GM21447 (cell line): ENCODE measurements around the gene RPL36AL.
"Not testable (repeated sequence)": the region's sequence is repeated elsewhere in the genome, so short reads cannot be mapped to it uniquely, and the experiment has no call there.

Experiments used
- ATAC-seq: cut with Tn5 transposase; IDR thresholded peaks from one replicate; pipeline ENCODE4 v1.9.1; 2021; ENCODE audit not compliant: unreplicated experiment

Gene RPL36AL

DNA sequence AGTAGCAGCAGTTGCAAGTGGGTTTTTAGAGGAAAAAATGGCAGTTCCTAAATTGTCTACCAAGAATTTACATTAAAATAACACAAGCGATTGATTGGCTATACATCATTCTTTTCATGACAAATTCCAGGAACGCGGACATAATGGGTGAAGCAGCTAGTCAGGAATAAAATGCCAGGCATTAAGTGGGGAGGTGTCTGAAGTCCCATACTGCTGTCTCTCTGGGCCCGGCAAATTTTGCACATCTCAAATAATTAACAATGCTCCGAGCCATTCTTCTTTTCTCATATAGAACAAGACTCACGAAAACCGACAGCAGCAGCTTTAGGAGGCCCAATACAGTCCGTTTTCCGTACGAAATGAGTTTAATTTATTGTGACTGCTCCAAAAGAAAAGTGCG is 696 bp downstream of the RPL36AL start:
- no peak for ATAC-seq

DNA sequence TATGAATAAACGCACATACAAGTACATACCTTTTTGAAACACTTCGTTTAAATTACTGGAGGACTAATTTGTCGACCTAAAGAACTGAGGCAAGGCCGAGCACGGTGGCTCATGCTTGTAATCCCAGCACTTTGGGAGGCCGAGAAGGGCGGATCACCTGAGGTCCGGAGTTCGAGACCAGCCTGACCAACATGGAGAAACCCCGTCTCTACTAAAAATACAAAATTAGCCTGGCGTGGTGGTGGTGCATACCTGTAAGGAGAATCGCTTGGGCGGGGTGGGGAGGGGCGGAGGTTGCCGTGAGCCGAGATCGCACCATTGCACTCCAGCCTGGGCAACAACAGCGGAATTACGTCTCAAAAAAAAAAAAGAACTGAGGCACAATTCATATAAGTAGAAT is 1.2 kb downstream of the RPL36AL start:
- ATAC-seq: not testable (repeated sequence)

DNA sequence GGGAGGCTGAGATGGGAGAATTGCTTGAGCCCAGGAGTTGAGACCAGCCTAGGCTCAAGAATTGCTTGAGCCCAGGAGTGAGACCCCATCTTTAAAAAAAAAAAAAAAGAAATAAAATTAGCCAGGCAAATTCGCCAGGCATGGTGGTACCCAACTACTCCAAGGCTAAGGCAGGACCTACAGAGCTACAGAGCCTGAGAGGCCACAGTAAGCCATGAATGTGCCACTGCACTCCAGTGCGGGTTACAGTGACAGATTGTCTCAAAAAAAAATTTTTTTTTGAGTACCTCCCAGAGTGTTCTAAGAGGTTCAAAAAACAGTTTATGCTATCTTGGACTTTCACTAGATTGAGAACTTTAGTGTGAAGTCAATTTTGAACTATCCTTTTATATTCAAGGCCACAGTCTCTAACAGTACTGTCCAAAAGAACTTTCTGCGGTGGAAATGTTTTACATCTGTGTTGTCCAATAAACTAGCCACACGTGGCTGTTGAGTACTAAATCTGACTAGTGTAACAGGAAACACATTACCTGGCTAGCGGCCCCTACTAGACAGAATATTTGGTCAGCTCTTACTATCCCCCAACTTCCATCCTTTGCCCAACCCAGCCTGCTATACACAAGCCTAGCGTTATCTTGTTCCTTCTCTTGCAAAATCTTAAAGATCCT is 2.4 kb downstream of the RPL36AL start:
- no peak for ATAC-seq

DNA sequence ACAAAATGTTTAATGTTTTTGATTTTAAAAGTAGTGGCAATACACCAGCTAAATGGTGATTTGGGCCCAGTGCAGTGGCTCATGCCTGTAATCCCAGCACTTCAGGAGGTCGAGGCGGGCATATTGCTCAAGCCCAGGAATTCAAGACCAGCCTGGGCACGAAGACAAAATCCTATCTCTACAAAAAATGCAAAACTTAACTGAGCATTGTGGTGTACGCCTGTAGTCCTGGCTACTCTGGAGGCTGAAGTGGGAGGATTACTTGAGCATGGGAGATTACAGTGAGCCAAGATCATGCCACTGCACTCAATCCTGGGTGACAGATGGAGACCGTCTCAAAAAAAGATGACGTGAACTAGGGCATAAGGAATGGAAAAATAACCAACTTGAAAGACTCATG is 4.7 kb downstream of the RPL36AL start:
- ATAC-seq: no peak

DNA sequence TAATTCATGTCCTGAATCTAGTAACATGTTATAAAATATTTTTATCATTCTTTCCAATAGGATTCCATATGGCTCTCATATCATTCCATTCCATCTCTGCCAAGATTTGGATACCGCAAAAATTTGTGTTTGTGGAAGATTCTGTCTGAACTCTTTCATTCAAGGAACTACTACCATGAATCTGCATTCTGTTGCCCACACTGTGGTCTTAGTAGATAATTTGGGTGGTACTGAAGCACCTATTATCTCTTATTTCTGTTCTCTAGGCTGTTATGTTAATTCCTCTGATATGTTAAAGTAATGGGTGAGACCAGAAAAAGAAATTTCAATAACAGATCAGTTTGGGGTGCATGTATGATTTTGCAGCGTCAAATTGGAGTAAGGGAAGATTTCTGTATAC is 6.2 kb downstream of the RPL36AL start:
- no peak for ATAC-seq

DNA sequence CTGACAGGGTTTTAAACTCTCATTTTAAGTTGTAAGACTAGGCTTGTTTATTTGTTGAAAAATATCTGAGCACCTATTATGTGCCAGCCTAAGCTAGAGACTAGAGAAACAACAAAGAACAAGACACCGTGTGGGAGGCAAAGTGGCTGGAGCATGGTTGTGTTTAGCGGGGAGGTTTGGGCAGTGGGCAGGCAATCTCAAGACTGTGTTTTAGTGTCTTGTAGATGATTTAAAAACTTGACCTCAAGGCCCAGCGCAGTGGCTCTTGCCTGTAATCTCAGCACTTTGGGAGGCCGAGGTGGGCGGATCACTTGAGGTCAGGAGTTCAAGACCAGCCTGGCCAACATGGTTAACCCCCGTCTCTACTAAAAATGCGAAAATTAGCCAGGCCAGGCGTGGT is 7.8 kb downstream of the RPL36AL start:
- no peak for ATAC-seq

DNA sequence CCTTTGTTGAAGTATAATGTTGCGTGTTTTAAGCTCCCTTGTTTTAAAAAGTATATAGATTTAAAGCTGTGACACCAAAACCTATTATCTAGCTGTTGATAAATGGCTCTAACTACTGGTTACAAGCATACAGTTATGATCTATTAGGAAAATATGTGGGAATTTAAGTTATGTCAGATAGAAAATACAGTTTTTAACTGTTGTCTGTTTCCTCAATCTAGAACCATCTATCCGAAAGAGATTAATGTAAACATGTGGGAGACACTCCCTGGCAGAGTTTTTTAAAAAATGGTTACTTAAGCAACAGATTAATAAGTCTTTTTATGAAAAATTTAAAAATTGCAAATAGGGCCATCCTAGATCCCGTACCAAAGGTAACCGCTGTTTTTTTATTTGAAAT is 8.2 kb downstream of the RPL36AL start:
- no peak for ATAC-seq

DNA sequence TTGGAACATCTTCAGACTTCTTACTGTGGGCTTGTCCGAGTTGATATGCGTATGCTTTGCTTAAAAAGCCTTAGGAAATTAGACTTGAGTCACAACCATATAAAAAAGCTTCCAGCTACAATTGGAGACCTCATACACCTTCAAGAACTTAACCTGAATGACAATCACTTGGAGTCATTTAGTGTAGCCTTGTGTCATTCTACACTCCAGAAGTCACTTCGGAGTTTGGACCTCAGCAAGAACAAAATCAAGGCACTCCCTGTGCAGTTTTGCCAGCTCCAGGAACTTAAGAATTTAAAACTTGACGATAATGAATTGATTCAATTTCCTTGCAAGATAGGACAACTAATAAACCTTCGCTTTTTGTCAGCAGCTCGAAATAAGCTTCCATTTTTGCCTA is 12.8 kb downstream of the RPL36AL start:
- no peak for ATAC-seq

DNA sequence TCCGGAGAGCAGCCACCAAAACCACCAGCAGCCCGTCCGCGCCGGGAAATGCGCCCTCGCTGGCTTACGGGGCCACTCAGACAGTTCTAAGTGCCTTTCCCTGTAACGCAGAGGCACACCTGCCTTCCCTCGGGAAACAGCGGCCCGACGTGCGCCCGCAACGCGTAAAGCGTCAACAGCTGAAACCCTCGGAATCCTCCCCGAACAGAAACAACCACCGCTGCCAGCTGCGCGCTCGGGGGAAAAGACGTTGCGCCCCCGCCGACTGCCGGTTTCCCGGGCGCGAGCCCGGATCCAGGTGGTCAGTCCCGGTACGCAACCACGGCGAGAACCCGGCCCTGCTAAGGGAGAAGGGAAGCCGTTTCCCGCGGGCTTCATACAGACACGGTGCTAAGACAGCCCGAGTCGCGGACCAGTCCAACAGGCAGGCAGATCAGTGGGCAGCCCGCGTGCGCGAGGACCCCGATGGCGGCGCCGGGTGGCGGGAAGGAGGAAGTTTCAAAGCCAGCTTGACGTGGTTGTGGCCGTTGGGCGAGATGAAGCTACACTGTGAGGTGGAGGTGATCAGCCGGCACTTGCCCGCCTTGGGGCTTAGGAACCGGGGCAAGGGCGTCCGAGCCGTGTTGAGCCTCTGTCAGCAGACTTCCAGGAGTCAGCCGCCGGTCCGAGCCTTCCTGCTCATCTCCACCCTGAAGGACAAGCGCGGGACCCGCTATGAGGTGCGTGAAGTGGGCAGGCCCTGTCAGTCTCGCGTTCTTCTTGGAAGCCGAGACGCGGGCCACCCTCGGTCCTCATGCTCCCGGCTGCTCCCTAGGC is 21.7 kb downstream of the RPL36AL start, which contains the start of gene LRR1:
Gene LRR1 (plus strand): TSS at position 456 of the 816 bp plus-strand sequence. CDS start 81 bp downstream, at position 537.
- ATAC-seq: peak; percentile 50

DNA sequence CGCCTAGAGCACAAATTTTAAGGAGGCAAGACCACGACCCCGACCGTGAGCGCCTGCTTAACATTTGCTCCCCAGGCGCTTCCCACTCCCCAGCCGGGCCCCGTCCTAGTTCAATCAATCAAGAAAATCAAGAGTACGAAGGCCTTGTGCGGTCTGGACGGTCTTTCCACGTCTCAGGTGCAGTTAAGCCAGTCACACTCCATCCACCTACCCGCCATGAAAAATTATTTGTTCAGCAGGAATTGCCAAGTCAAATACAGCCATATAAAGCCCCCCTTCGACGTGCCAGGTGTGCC is 22.3 kb downstream of the RPL36AL start:
- ATAC-seq: peak; percentile 0

DNA sequence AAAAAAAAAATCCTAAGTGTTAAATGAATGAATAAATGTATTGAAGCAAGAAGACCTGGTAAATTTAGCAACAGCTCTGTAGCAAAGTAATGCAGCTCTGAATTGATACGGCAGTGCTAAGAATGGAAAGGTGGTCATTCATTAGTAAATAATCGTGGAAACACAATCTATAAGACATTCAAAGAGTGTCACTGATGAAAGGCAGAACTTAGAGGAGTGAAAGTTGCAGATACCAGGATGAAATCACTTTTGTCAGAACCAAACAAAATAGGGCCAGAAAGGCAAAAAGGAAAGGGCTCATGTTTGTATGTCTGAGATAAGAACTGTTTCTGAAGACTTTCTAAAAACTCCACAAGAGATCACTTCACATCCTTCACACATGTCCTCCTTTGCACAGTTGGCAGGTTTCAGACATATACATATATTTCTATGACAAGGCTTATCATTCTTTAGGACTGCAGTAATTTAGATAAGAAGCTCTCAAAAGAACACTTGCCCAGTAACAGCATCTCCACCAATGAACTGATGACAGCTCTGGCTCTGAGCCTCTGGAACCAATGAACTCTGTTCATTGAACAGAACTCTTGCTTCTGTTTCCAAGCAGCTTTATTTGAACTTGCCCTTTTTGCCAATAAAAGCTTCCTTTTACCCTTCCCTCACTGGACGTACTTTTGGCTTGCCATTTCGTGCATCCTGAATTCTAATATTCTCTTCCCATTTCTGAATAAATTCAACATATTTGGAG is 25.9 kb downstream of the RPL36AL start:
- ATAC-seq: no peak

DNA sequence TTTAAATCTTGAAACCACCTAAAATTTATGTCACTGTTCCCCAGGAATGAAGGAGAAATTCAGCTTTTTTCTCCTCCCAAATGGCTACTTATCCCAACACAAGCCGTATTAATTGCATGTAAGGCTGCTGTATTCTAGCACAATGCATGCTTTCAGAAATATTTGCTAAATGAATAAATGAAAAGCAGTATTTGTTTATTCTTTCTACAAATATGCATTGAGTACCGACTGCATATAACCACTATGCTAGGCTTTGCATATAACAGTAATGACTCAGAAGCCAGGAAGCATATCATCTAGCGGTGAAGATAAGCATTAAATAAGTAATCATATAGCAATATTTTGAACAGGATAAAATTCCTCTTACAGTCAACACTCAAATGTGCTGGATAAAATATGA is 27.4 kb downstream of the RPL36AL start:
- ATAC-seq: no peak

DNA sequence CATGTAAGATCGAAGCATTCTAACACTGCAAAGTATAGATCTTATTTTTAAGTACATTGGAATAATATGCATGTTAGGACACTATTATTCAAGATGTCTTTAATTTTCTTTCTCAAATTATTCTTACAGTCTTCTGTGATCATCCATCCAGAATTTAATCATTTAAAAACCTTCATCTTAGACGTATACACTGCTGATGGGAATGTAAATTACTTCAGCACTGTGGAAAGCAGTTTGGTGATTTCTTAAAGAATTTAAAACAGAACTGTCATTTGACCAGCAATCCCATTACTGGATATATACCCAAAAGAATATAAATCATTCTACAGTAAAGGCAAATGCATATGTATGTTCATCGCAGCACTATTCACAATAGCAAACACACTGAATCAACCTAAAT is 31.0 kb downstream of the RPL36AL start:
- ATAC-seq: no peak

DNA sequence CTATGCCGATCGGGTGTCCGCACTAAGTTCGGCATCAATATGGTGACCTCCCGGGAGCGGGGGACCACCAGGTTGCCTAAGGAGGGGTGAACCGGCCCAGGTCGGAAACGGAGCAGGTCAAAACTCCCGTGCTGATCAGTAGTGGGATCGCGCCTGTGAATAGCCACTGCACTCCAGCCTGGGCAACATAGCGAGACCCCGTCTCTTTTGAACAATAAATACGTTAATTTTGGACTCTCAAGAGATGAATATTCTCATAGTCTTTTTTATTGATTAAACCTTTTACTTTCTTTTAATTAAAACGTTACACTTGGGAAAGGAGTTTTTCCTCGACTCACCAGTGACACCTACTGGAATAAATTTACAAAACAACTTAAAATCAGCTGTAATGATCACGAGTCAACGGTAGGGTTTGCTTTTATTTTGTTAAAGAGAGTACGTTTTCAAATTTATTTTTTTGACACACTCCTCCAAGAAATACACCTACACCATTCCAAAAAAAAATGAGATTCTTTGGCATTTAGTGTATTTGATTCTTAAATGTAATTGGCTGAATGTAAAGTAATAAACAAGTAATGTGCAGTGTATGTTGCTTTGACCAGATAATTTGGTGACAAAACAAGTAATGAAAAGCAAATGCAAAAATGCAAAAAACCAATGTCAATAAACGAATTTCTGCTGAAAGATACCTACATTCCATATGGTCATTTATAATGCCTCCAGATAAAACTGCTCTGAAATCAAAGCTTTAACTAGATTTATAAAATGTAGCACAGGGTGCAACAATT is 33.6 kb downstream of the RPL36AL start:
- peak; percentile 30 for ATAC-seq

DNA sequence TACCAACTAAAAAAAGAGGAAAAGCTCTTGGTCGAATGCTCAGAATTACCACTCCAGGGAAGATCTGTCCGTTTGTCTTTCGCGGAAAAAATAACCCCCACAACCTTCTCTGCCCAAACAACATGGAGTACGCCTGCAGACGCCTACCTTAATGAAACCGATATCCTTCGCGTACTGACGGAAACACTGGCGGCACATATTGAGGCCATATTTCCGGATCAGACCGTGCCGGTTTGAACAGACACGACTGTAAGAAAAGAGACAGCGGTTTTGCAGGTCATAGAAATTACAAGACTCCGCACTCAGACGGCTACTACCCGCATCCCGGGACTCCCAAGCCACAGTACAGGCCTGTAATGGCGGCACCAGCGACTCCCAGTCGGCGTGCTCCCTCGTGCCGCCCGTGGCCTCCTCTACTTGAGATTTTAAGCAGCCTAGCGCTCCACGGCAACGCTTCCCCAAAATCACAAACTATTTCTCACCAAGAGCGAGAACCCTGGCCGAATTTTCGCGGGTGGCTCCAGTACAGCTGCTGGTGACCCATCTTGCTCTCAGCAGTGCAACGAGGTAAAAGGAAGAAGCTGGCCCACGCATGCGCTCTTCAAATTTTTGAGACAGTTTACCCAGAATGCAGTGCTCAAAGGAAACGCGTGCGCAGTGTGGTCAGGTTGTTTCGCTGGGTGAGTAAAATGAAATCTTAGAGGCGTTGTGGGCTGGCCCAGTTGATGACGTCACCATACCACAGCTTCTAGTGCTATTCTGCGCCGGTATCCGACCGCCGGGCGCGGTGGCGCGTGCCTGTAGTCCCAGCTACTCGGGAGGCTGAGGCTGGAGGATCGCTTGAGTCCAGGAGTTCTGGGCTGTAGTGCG is 34.4 kb downstream of the RPL36AL start, which contains the start of gene RPS29:
Gene RPS29 (minus strand): TSS at position 578 of the 870 bp plus-strand sequence. CDS start 34 bp downstream, at position 544.
- peak; percentile 88 for ATAC-seq

DNA sequence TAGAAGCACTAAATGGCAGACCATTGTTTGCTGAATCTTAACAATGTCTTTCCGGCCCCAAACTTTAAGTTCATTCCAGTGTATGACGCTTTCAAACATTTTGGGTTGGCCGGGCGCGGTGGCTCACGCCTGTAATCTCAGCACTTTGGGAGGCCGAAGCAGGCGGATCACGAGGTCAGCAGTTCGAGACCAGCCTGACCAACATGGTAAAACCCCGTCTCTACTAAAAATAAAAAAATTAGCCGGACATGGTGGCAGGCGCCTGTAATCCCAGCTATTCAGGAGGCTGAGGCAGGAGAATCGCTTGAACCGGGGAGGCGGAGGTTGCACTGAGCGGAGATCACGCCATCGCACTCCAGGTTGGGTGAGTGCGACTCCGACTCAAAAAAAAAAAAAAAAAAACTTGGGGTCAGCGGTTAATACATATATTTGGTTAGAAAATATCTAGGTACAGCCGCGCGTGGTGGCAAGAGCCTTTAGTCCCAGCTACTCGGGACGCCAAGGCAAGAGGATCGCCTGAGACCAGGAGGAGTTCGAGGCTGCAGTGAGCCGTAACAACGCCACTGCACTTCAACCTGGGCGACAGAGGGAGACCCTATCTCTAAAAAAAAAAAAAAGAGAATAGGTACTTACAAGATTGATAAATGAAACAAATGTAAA is 35.3 kb downstream of the RPL36AL start:
- not testable (repeated sequence) for ATAC-seq

DNA sequence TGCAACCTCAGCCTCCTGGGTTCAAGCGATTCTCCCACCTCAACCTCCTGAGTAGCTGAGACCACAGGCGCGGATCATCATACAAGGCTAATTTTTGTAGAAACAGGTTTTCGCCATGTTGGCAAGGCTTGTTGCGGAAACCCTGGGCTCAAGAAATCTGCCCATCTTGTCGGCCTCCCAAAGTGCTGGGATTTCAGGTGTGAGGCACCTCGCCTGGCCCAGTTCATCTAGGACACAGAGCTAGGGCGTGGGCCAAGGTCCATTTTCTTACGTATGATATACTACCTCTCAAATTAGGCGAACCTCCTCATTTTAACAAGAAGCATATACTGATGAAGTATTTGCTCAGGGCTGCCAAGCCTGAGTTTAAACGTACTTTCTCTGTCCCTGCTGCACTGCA is 36.4 kb downstream of the RPL36AL start:
- no peak for ATAC-seq

DNA sequence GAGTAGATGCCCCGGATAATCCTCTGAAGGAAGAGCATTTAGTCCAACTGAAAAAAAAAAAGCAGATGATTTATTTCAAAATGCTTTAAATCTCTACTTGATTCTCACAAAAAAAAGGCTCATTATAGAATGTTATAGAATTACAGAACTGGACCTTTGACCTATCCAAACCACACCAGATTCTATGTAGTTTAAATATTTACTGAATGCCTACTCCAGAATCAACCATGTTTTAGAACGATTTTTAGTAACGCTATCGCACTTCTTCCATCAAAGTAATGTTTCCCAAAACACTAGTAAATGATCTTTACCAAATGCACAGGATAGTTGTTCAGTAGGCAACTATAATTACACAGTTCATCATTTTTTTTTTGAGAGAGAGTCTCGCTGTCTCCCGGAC is 36.8 kb downstream of the RPL36AL start:
- no peak for ATAC-seq

DNA sequence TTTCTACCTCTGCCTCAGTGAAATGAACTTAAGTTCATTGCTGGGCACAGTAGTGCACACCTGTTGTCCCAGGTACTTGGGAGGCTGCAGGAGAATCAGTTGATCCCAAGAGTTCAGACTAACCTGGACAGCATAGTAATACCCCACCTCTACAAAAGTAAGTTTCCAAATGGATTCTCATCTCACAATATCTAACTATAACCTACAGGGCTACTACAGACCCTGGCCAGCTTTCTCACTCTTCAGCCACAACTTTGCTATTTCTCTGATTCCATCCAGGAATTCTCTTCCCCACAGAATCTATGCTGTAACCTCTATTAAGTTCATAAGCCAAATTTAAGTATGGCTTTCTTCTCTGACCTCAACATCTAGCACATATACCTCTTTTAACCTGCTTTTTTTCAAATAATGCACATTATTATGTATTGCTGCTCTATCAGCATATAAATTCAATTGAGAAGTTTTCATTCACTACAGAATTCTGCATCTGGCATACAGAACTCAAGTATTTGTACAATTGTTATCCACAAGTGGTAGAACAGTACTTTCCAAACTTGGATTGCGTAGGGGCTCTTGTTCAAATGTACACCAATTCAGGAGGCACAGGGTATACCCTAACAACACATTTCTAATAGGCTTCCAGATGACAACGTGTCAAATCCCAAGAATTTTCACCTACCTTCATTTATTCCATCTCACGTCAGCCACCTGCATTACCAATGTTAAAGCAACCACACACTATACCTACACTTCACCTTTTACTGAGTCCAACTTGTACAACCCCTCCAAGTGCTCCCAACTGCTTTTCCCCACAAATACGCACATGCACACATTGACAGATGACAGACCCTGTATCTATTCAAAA is 38.1 kb downstream of the RPL36AL start:
- no peak for ATAC-seq
